NB4 (cell line): ENCODE data around the gene DLG2.

ENCODE experiments used
- CTCF ChIP-seq: IDR thresholded peaks from one replicate; pipeline ENCODE4 v1.5.1; 2012; ENCODE audit warnings: low read depth, low read length
- MAX ChIP-seq: IDR thresholded peaks from 2 replicates; pipeline ENCODE4 v1.6.1; 2011; ENCODE audit warnings: low read depth, low read length
- MYC ChIP-seq: IDR thresholded peaks from 2 replicates; pipeline ENCODE4 v1.6.1; 2011; ENCODE audit warnings: low read depth, low read length
- POLR2A ChIP-seq: IDR thresholded peaks from 2 replicates; pipeline ENCODE4 v1.6.1; 2011; ENCODE audit warnings: mild to moderate bottlenecking; ENCODE audit not compliant: insufficient read length; ENCODE audit errors: extremely low read depth

GRCh38 chr11:85459304-85459703 is 167.8 kb downstream of the DLG2 start:
- TF ChIP-seq CTCF, result no peak
- TF ChIP-seq POLR2A, result no peak
- TF ChIP-seq MAX, result no peak
- TF ChIP-seq MYC, result no peak
